NCI-H2227 (cell line): Measurements from ENCODE around the gene ULK4.
"Not testable (repeated sequence)": the region's sequence is repeated elsewhere in the genome, so short reads cannot be mapped to it uniquely, and the experiment has no call there.

ENCODE experiments used
- DNase-seq: peaks from one replicate; lab custom pipeline; 2025; ENCODE audit not compliant: unreplicated experiment; lab: John Stamatoyannopoulos, UW

Gene ULK4

DNA sequence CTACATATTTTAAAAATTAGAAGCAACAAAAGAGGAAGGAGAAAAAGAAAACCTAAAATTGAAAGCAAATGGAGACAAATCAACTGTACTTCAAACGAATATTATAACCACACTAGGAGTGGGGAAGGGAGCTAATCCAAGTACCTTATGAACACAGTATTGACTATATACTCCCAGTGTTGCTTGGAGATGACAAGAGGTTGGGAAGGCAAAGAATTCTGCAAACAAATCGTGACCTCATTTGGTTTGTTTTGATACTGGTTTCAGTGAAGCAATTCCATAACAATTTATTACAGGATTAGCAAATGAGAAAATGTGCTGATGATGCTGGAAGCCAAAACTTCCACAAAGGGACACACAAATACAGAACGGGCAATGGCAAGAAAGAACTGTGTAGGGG lies 268.1 kb downstream of the ULK4 start:
- no peak for DNase-seq

DNA sequence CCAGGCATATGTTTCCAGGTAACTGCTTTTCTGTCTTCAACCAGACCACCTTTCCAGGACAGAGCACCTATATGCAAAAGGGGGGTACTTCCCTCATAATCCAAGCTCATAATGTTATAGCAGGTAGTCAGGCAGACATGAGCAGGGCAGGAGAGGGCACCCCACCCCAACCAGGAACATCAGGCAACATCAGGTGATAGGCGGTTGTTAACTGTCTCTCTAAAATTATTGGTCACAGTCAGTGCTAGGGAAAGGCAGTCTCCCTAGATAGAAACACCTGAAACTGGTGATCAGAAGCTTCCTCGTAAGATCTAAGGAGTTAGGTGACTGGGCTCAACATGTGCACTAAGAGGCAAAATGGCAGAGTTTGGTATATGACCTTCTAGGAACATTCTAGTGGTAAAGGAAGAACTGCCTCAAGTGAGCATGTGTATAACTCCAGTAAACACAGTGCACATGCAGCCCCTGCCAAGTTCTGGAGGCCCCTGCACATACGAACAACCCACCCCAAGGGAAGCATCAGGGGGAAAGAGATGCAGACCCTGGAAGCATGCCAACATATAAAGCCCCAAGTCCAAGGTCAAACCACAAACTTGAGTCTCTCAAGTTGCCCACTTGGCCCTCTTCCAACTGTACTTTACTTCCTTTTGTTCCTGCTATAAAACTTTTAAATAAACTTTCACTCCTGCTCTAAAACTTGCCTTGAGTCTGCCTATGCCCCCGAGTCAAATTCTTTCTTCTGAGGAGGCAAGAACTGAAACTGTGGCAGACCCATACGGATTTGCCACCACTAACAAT lies 270.9 kb downstream of the ULK4 start:
- no peak for DNase-seq

DNA sequence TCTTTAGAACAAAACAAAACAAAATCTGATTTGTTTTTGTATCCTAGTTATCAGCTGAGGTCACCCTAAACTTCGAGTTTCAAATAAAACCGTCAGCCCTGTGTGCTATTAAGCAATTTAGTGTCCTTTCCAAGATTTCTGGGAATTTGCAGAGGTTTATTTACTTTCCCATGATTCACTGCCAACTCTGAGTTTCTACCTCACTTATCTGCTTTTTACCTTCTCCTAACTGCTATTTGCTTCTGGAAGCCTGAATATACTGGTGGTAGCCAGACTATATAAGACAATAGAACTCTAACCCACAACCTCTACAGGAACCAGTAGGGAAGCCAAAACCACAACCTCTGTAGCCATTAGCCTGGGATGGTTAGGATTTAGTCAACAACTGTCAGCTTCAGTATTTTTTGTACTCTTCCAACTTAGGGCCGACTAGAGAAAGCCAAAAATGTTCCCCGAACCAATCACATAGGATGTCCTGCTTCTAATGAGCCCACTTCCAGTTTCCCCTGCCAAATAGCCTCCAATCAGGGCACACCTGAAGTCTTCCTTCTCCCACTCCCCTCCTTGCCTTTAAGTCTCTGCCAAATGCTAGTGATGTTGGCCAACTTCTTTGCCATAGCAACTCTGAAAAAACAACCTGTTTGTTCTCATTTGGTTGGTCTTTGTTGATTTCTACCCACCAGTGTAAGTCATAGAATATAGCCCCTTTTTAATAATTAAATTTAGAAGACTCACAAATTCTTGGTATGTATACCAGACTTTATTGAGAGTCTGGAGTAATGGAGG lies 273.1 kb downstream of the ULK4 start:
- no peak for DNase-seq

DNA sequence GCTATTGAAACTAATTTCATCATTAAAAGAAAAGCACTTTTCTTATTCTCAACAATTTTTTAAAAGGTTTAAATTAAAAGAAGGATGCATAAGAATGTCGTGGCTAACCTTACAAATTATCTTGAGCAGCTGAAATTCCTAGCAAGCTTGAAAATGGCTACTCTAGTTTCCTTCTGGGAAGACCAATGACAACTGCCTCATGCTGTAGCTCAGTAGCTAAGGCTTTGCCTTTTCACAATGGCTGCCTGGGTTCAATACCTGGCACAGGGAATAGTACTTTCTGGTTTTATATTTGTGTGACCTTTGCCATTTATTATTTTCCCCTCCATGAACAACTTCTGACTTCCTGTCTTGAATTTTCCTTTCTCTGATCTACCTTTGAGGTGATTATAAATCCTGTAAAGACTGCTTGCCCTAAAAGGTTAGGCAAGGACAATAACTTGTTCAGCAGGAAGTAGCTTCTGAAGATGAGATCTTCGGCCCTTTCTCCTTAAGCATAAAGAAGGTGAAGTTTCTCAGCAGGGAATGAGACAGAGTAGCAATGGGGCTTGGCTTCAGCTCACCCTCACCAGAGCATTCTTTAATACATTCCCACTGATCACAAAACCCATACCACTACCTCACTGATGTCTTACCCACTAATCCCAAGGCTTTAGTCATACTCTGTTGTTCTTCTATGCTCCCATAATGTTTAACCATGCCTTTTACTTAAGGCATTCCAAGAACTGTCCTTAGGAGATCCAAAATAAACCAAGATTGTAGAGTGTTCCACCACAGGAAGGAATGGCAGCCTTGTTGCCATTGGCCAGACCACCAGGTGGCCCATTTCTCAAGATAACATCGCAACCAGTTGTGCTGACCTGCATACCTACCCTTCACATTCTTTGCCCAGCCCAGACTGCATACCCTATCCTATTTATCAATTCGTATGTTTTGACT lies 276.8 kb downstream of the ULK4 start:
- DNase-seq: no peak

DNA sequence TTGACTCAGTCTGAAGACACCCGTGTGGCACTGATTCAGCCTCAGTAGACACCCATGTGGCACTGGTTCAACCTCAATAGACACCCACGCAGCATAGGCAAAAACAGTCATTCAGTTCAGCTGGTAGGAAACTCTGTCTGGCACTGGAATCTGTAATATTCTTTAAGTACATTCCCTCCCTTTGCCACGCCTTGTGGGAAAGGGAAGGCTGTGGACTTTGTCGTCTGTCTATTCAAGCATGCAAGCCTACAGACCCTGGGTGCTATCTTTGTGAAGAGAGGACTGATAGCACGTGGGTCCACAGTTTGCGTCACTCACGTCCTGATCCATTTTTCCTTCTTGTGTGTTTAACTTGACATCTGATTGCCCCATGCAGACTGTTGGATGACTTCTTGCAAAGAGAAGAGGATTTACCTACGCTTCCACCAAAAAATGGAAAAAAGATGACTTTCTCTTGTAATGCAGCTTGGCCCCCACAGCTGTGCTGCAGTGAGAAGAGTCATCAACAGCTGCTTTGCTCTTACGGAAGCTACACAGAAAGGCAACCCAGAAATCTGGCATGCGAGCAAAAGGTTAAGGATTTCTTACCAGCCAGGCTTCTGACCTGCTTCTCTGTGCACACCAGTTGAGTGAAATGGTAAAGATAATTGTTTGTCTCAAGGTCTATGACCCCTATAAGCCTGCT lies 278.1 kb downstream of the ULK4 start:
- DNase-seq: no peak

DNA sequence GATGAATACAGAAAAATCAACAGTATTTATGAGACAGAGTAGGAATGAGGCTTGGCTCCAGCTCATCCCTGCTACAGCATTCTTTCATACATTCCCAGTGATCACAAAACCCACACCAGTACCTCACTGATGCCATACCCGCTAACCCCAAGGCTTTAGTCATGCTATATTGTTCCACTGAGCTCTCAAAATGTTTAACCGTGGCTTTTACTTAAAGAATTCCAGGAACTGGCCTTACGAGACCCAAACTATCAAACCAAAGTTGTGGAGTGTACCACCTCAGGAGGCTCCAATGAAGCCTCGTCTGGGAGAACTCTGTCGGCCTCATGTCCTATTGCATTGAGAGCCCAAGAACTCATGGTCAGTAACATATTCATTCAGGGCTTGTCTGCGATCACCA lies 278.9 kb downstream of the ULK4 start:
- DNase-seq: no peak

DNA sequence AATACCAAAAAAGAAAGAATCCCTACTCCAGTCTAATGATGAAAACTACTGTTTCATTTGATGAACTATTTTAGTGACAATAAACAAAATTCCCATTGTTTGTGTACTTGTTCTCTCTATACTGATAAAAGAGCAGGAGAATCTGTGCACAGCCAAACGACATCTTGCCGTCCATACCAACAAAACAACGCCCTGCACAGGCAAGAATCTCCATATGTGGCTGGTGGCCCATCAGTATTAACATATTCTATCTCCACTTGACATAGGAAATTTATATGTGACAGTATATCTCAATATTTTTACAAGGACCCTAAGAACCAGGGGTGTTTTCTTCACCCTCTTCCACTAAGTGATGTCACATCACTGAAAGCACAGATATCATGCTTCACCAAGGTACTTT lies 279.5 kb downstream of the ULK4 start:
- no peak for DNase-seq

DNA sequence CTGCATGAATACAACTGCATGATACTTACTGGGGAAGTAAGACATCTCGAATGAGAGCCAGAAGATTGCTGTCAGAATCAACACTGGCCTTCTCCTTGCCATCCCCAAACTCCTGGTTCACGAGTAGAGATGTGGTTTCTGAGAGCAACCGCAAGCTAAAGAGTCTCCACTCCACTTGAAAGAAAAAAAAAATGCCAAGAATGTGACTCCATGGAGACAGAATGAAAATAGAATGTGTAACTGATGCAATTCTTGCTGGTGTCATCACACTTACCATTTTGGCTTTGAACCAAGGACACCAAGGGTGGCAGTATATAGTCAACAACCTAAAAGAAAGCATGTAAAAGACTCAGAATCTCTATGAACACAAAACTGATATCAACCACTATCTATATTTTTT lies 280.4 kb downstream of the ULK4 start:
- DNase-seq: no peak

DNA sequence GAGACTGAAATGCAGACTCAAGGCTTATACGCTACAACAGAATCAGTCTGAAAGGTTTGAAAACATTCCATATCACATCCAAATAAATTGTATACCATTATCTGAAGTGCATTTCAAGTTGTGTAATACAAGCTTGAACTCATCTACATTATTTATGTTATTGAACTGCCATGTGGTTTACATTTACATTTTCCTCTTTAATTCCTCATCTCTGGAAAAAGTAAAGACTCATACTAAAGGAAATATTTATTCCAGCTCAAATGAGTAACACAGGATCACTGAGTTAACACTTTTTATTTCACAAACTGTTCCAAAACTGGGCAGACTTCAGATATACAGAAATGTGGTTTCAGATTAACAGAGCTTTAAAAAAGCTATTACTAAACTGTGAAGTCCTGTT lies 282.5 kb downstream of the ULK4 start:
- DNase-seq: no peak

DNA sequence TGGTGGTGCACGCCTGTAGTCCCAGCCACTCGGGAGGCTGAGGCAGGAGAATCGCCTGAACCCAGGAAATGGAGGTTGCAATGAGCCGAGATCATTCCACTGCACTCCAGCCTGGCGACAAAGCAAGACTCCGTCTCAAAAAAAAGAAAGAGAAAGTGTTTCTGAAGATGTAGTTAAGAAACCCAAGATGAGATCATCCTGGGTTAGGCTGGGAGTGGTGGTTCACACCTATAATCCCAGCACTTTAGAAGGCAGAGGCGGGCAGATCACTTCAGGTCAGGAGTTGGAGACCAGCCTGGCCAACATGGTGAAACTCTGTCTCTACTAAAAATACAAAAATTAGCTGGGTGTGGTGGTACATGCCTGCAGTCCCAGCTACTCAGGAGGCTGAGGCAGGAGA lies 286.8 kb downstream of the ULK4 start:
- DNase-seq: not testable (repeated sequence)

DNA sequence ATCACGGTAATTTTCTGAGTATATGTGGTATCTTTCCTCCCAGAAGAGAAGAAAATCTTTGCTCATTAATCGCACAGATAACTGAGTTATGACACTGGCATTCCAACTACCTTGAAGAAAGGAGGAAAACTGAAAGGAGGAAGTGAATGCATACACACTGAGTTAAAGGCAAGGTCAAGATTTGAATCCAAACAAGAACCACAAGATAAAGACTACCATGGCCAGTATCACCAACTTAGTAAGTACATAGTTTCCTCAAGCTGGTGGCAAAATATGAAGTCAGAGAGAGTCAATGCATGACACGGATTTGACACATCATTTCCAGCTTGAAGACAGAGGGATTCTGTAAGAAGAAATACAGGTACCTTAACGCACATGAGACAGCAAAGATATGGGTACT lies 287.5 kb downstream of the ULK4 start:
- no peak for DNase-seq

DNA sequence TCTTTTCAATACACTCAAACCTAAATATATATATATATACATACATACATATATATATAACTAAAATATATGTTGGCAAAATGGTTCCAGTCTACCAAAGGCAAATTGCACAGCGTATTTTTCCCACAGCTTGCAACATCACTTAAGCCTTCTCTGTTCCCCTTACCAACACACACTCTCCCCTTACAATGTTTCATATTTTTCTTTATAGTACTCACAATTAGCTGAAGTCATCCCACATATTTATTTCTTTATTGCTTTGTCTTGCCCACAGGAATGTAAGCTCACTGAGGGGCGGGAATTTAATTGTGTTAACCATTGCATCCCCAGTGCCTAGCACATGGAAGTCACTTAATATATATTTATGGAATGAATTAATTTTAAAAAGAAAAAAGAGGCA lies 288.3 kb downstream of the ULK4 start:
- no peak for DNase-seq

DNA sequence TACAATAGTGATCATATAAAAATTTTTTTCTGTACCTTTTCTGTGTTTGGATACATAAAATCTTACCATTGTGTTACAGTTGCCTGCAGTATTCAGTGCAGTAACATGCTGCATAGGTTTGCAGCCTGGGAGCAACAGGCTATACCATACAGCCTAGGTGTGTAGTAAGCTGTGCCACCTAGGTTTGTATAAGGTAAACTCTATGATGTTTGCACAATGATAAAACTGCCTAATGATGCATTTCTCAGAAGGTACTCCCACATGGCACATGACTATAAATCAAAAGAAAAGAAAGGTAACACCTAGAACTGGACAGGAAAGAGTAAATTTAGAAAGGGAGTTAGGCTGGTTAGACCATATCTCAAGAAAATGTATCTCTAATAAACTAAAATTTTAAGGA lies 293.5 kb downstream of the ULK4 start:
- DNase-seq: no peak

DNA sequence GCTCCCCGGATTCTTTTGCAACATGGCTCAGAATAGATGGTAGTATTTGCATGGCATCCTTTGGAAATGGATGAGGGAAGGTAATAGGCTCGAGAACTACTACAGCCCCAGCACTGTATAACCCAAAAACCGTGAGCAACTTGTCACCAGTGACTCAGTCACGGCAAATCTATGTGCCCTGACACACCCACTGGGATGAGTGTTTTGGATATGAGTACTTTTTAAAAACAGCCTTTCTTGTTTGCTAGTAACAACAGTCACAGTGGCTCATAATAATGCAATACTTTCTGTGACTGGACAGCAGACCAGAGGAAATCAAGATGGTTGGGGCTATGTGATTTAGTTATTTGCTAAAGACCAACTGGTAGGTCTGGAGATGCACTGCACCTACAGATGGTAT lies 299.6 kb downstream of the ULK4 start:
- no peak for DNase-seq

DNA sequence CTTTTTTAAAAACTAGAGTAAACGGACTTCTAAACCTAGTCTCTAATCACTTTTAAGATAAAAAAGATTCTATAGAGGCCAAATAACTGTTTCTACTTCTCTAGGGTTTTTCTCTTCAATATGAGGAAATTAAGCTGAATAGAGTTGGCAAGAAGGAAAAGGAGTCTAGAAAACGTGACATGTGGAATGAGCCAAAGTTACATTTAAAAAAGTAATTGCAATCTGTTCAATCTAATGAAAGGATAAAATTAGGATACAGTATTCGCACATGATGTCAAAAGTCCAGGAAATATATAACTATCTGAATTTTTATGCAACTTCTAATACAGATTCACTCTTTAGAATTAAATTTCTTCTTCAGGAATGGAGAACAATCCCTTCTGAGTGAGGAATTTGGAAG lies 300.1 kb downstream of the ULK4 start:
- DNase-seq: no peak

DNA sequence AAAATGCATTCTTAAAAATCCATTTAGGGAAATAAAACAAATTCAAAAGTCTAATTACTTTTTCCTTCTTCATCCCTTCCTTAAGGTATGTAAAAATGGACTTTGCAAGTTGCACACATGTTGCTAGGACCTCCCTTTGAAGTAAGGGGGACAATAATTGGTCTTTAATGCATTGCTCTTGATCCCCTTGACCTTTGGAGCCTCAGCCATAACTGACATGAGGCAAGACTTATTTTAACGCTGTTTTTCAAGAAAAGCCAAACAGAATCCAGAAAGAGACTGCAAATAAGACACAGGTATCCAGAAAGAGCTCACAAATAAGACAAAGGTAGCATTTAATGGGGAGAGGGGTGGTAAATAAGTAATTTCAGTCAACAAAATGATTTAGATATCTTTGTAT lies 301.4 kb downstream of the ULK4 start:
- no peak for DNase-seq

DNA sequence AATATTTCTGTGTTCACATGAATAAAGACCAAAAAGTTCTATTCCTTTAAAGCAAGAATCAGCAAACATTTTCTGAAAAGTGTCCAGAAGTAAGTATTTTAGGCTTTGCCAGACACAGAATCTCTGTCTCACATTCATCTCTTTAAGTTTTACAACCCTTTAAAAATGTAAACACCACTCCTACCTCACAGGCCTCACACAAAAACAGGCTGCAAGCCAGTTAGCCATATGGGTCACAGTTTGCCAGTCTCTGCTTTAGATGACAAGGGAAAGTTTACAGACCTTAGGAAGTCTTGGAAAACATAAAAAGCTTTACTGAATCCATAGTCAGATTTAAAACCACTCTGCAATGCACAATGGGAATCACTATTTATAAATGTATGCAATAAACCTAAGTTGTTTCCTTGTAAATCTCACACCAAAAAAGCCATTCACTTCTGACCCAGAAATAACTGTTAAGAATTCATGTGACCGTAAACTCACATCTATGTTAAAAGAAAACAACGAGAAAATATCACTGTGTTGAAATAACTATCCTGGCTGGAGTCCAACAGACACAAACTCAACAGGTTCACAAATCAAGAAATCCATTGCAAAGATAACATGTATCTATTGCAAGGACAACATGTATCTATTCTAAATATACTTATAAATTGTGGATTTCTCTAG lies 308.2 kb downstream of the ULK4 start:
- no peak for DNase-seq

DNA sequence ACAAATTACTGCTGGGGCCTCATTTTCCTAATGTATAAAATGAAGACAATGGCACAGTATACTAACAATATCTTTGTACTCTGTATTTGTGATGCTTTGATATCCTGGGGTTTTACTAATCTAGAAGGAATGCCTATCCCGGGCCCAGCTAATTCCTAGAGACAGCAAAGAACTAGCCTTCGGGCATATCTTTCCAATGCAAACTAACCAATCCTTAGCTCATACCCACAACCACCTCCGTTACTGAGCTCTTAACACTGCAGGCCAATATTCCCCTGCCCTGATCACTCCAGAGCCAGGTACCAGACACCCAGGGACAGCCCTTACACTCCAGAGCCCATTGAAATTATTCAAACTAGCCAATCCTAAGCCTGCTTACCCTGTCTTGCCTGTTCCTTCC lies 309.0 kb downstream of the ULK4 start:
- no peak for DNase-seq

DNA sequence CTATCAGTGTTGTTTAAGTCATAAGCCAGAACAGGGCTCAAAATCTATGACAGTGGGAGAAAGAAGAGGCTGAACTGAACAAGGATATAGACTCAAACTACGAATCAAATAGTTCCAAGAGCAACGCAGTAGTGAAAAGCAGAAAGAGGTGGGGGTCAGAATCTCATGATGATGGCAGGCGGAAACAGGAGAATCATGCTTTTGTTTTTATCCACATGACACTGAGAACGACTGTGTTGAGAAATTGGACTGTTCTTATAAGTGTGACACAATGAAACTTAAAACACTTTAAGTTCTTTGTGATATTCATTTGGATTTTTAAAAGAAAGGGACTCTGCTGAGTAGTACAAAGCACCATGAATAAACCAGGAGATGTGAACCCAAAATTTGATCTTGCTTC lies 309.4 kb downstream of the ULK4 start:
- no peak for DNase-seq

DNA sequence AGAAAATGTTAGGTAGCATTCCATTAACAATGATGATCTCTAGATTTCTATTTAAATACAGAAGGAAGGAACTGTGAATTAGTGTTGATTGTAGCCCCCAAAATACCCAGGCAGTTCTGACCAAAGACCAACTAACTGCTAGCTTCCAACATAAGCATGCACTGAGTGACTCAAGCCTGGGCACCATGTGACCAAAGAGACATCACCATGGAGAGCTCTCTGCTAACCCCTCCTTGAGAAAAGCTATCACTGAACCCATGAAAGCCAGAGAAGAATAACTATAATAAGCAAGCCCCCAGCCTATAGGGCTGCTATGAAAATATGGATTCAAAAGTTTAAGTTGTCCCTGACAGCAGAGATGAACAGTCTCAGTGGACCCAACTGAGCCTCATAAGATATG lies 310.2 kb downstream of the ULK4 start:
- DNase-seq: no peak
